ENCODE data around the gene MOB1A.

GRCh38 chr2:74128206-74128605 lies 50.5 kb downstream of the MOB1A start:
- no peak for TF ChIP-seq POLR2A (IDR thresholded peaks at IDR 0.05; ENCODE audit: low read depth, low read length)
- TF ChIP-seq POLR2AphosphoS5 (IDR thresholded peaks at IDR 0.05; ENCODE audit: low read depth, low read length) = no peak

All from GM12892 (cell line).